Bronchial epithelial cell (primary cell): ENCODE results near the gene SIRT4. TPM values are rescaled to one million over a fixed set of nuclear protein-coding genes. Genes with fewer than 3 reads are reported as not detected.

Experiments used
- DNase-seq: peaks from one replicate; pipeline ENCODE4 v3.0.0-alpha.2; 2010; ENCODE audit warnings: low read depth
- FAIRE-seq: peaks from 2 replicates; lab custom pipeline; 2011; peaks lifted over from hg19 to GRCh38; lab: Jason Lieb, UNC
- H3K27me3 ChIP-seq: 2 replicates; pipeline ENCODE4 v1.5.1; 2011; ENCODE audit warnings: low read length; ENCODE audit not compliant: control insufficient read depth, insufficient read depth
- H3K36me3 ChIP-seq: 2 replicates; pipeline ENCODE4 v1.5.1; 2011; ENCODE audit warnings: low read length; ENCODE audit not compliant: control insufficient read depth, insufficient read depth
- H3K4me3 ChIP-seq: 2 replicates; pipeline ENCODE4 v1.5.1; 2011; ENCODE audit warnings: mild to moderate bottlenecking, low read depth, low read length, control low read depth
- total RNA-seq: library from RNA; depleted of rRNA; stranded (reverse); fragments of >200 nt; gene quantifications from 2 replicates; pipeline ENCODE4 v1.2.1, GENCODE V29; 2014
- TF ChIP-seq, protein P1 (sequence below): IDR thresholded peaks from 2 replicates; pipeline ENCODE4 v1.5.1; 2011; ENCODE audit warnings: mild to moderate bottlenecking, moderate library complexity, low read length, control low read depth, inconsistent platforms; ENCODE audit not compliant: insufficient read depth, severe bottlenecking

SIRT4 gene
- total RNA-seq, 1 donor from 2014 or later, result 0.79 TPM

DNA sequence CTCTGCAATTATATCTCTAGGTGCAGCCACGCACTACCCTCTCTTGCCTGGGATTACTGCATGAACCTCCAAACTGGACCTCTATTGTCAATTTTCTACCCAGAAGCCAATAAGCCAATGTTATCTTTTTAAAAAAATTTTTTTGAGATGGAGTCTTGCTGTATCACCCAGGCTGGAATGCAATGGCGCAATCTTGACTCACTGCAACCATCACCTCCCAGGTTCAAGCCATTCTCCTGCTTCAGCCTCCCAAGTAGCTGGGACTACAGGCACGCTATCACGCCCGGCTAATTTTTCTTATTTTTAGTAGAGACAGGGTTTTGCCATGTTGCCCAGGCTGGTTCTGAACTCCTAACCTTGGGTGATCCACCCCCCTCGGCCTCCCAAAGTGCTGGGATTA is 25.4 kb upstream of the SIRT4 start:
- FAIRE-seq, result no peak

DNA sequence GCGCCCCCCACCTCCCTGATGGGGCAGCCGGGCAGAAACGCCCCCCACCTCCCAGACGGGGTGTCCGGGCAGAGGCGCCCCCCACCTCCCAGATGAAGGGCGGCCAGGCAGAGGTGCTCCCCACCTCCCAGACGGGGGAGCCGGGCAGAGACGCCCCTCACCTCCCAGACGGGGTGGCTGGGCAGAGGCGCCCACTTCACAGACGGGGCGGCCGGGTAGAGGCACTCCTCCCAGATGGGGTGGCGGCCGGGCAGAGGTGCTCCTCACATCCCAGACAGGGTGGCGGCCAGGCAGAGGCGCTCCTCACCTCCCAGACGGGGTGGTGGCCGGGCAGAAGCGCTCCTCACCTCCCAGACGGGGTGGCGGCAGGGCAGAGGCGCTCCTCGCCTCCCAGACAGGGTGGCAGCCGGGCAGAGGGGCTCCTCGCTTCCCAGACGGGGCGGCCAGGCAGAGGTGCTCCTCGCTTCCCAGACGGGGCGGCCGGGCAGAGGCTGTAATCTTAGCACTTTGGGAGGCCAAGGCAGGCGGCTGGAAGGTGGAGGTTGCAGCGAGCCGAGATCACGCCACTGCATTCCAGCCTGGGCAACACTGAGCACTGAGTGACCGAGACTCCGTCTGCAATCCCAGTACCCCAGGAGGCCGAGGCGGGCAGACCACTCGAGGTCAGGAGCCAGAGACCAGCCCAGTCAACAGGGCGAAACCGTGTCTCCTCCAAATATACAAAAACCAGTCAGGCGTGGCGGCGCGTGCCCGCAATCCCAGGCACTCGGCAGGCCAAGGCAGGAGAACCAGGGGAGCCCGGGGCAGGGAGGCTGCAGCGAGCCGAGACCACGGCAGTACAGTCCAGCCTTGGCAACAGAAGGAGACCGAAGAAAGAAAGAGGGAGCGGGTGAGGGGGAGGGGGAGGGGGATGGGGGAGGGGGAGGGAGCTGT is 23.7 kb upstream of the SIRT4 start:
- FAIRE-seq (no peak), DNase-seq (no peak)
- no peak overlapping the region for H3K4me3 ChIP-seq
- H3K36me3 ChIP-seq, result no peaks in the 10 kb centered on the region
- TF ChIP-seq, protein P1, sequence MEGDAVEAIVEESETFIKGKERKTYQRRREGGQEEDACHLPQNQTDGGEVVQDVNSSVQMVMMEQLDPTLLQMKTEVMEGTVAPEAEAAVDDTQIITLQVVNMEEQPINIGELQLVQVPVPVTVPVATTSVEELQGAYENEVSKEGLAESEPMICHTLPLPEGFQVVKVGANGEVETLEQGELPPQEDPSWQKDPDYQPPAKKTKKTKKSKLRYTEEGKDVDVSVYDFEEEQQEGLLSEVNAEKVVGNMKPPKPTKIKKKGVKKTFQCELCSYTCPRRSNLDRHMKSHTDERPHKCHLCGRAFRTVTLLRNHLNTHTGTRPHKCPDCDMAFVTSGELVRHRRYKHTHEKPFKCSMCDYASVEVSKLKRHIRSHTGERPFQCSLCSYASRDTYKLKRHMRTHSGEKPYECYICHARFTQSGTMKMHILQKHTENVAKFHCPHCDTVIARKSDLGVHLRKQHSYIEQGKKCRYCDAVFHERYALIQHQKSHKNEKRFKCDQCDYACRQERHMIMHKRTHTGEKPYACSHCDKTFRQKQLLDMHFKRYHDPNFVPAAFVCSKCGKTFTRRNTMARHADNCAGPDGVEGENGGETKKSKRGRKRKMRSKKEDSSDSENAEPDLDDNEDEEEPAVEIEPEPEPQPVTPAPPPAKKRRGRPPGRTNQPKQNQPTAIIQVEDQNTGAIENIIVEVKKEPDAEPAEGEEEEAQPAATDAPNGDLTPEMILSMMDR, result no peak
- no peaks in the 10 kb centered on the region for H3K27me3 ChIP-seq

More for the DNA sequence above, 25.4 kb upstream of the SIRT4 start:
- DNase-seq, result peak; percentile 44
- H3K4me3 ChIP-seq, result no peak overlapping the region
- no peaks in the 10 kb centered on the region for H3K27me3 ChIP-seq
- H3K36me3 ChIP-seq, result no peaks in the 10 kb centered on the region
- TF ChIP-seq, protein P1, result no peak

DNA sequence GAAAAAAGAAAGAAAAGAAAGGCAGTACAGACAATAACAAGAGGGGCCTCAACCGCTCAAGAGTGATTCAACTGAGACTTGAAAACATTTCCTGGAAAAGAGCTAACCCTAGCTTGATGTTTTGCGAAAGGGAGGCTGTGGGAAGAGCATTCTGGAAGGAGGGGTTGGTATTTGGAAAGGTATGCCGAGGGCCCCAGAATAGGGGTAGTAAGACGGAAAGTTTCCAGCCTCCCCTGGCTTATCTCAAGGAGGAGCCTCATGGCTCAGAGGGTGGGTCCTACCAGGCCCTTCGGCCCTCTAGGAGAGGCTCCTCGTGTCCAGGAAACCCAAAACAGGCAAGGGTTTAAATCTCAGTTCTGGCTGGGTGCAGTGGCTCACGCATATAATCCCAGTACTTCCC is 18.8 kb upstream of the SIRT4 start:
- Histone ChIP-seq H3K4me3 (no peak overlapping the region), H3K27me3 (no peaks in the 10 kb centered on the region), H3K36me3 (no peaks in the 10 kb centered on the region)
- no peak for FAIRE-seq
- TF ChIP-seq, protein P1, result no peak
- no peak for DNase-seq

DNA sequence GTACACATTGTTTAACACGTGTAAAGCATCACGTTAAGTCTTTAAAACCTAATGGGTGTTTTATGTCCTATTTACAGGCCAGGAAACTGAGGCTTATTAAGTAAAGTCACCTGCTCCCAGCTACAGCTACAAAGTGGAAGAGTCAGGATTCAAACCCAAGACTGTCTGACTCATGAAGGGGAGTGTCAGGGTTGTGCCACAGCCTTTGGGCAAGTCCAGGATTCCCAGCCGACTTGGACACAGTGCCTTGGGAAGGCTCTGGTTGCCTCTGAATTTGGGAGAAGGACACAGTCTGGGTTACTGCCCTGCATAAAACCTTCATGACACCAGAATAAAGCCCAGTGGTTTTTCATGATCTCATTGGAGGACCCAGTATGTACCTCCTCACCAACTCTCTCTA is 17.7 kb upstream of the SIRT4 start:
- H3K27me3 ChIP-seq, result no peaks in the 10 kb centered on the region
- TF ChIP-seq, protein P1, result no peak
- H3K4me3 ChIP-seq, result no peak overlapping the region
- H3K36me3 ChIP-seq, result no peaks in the 10 kb centered on the region
- DNase-seq, result peak; percentile 14
- FAIRE-seq, result no peak

DNA sequence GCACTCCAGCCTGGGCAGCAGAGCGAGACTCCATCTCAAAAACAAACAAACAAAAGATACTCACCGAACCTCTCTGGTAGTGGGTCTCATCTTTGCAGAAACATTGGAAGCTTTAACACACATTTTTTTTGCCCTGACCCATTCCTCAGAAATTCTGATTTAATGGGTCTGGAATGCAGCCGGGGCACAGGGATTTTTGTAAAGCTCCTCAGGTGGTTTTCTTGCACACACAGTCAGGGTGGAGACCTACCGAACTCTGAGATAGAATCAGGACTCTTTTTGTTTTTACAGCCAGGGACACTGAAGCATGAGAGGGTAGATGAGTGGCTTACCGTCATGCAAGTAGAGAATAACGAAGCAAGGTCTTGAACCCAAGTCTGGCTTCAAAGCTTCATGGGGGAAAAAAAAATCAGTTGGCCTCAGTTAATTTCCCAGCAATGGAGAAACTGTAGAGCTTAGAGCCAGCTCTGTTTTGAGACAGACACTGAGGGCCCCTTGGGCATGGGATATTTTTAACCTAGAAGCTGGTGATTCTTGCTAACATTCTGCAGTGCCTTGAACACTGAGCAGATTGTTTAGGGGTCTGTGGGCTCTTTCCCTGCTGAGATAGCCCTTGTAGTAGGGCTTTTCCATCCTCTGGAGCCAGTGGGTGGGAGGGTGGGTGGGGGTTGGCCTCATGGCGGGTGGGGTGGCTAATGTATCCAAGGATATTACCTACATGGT is 15.2 kb upstream of the SIRT4 start:
- TF ChIP-seq, protein P1, result no peak
- peak; percentile 52 for DNase-seq
- H3K27me3 ChIP-seq, result no peaks in the 10 kb centered on the region
- FAIRE-seq, result no peak
- no peak overlapping the region for H3K4me3 ChIP-seq
- no peaks in the 10 kb centered on the region for H3K36me3 ChIP-seq
